Measurements from ENCODE around the gene SOCS4. TPM values are rescaled to one million over a fixed set of nuclear protein-coding genes. Genes with fewer than 3 reads are reported as not detected.
"Not testable (repeated sequence)": the region's sequence is repeated elsewhere in the genome, so short reads cannot be mapped to it uniquely, and the experiment has no call there.

Gene SOCS4
- total RNA-seq, 2 experiments from 2014 or later: 19.5 to 20.7 TPM

DNA sequence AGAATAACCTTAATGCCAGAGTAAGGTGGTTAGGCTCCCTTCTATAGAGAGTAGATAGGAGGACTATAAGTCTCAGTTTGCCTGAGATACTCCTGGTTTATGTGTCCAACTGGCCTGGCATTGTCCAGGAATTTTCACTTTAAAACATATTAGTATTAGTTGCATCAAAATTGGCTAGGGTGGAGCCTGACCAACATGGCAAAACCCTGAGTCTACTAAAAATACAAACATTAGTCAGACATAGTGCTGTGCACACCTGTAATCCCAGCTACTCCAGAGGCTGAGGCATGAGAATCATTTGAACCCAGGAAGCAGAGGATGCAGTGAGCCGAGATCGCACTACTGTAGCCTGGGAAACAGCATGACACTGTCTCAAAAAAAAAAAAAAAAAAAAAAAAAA, 12.0 kb upstream of the SOCS4 start:
- Histone ChIP-seq H3K4me1 (ENCODE audit: insufficient read depth, low read length) (no peaks in the 10 kb centered on the region), H3K27me3 (ENCODE audit: control insufficient read depth in 1 of 2, insufficient read depth in 2 of 2, low read length in 2 of 2) (no peaks in the 10 kb centered on the region), H3K9me3 (ENCODE audit: control insufficient read depth in 1 of 2, insufficient read depth in 1 of 2, low read length in 2 of 2) (no peaks in the 10 kb centered on the region), H3K4me3 (ENCODE audit: low read length) (no peak overlapping the region), H3K27ac (ENCODE audit: low read depth in 1 of 2, low read length in 2 of 2) (no peak overlapping the region), H3K36me3 (ENCODE audit: insufficient read depth, low read length) (no peaks in the 10 kb centered on the region)
- DNase-seq (no peak), ATAC-seq (ENCODE audit: poor library complexity) (no peak)
- ChIA-PET POLR2A (interaction anchor here (1.0 to 1.5 kb wide), 3 partner anchors 9 to 36 kb away, joined by 3 to 5 read pairs (median 3); partner anchors contain the start of genes MAPK1IP1L, SOCS4 and WDHD1), CTCF (interaction anchor here (0.7 to 1.2 kb wide), 3 partner anchors 36 to 167 kb away, joined by 3 to 4 read pairs (median 3); partner anchors contain the start of gene MAPK1IP1L)
- Mint-ChIP-seq H3K9me3 (no peaks in the 10 kb centered on the region), H3K27ac (no peak overlapping the region), H3K36me3 (ENCODE audit: low read depth) (peaks cover 9% of the 10 kb centered on the region), H3K27me3 (no peaks in the 10 kb centered on the region), H3K4me3 (no peak overlapping the region), H3K4me1 (ENCODE audit: low read depth) (peaks cover 2% of the 10 kb centered on the region)
- TF ChIP-seq, protein P1, sequence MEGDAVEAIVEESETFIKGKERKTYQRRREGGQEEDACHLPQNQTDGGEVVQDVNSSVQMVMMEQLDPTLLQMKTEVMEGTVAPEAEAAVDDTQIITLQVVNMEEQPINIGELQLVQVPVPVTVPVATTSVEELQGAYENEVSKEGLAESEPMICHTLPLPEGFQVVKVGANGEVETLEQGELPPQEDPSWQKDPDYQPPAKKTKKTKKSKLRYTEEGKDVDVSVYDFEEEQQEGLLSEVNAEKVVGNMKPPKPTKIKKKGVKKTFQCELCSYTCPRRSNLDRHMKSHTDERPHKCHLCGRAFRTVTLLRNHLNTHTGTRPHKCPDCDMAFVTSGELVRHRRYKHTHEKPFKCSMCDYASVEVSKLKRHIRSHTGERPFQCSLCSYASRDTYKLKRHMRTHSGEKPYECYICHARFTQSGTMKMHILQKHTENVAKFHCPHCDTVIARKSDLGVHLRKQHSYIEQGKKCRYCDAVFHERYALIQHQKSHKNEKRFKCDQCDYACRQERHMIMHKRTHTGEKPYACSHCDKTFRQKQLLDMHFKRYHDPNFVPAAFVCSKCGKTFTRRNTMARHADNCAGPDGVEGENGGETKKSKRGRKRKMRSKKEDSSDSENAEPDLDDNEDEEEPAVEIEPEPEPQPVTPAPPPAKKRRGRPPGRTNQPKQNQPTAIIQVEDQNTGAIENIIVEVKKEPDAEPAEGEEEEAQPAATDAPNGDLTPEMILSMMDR (IDR thresholded peaks at IDR 0.05): no peak
- intact Hi-C loops (cut with DNase I, micrococcal nuclease): no loop called here

DNA sequence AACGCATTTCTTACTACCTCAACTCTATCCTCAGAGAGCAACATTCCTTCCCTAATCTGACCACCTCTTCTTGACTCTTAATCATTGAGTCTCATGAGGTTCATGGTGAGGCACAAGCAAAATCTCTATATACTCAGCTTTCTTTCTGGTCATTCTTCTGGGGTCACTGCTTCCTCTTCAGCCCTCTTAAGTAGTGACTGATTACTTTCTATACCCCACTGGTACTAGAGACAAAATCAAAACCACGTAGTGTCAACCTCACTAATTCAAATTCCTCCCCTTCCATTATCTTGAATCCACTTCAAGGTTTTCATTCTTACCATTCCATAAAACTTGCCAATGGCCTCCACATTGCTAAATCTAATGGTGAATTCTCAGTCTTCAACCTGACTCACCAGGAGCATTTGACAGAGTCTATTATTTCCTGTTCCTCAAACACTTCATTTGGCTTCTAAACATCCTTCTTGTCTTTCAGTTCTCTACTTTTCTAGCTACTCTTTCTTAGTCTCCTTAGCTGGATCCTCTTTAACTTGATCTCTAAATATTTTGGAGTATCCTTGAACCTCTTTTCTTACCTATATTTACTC, 7.0 kb upstream of the SOCS4 start:
- ATAC-seq (ENCODE audit: poor library complexity) (no peak), DNase-seq (no peak)
- H3K4me1 ChIP-seq (ENCODE audit: insufficient read depth, low read length): no peaks in the 10 kb centered on the region
- TF ChIP-seq, protein P1 (IDR thresholded peaks at IDR 0.05): no peak
- H3K27me3 Mint-ChIP-seq: no peaks in the 10 kb centered on the region
- POLR2A ChIA-PET: no interaction called here
- H3K4me1 Mint-ChIP-seq (ENCODE audit: low read depth): peaks cover 7% of the 10 kb centered on the region
- CTCF ChIA-PET: interaction anchor here (1.0 kb wide), 1 partner anchor 31 kb away, joined by 3 read pairs; the partner anchor contains the start of gene MAPK1IP1L
- H3K27ac ChIP-seq (ENCODE audit: low read depth in 1 of 2, low read length in 2 of 2): no peak overlapping the region
- H3K36me3 ChIP-seq (ENCODE audit: insufficient read depth, low read length): no peaks in the 10 kb centered on the region
- no peaks in the 10 kb centered on the region for H3K36me3 Mint-ChIP-seq (ENCODE audit: low read depth)
- intact Hi-C loops (cut with DNase I, micrococcal nuclease): loop anchor here (10.0 kb wide), 2 partner anchors 65 to 565 kb away; partner anchors contain the start of gene KTN1 (in 1 of the 2)
- H3K9me3 Mint-ChIP-seq: no peaks in the 10 kb centered on the region
- H3K27me3 ChIP-seq (ENCODE audit: control insufficient read depth in 1 of 2, insufficient read depth in 2 of 2, low read length in 2 of 2): no peaks in the 10 kb centered on the region
- H3K27ac Mint-ChIP-seq: no peak overlapping the region
- no peak overlapping the region for H3K4me3 Mint-ChIP-seq
- no peaks in the 10 kb centered on the region for H3K9me3 ChIP-seq (ENCODE audit: control insufficient read depth in 1 of 2, insufficient read depth in 1 of 2, low read length in 2 of 2)
- H3K4me3 ChIP-seq (ENCODE audit: low read length): no peak overlapping the region

DNA sequence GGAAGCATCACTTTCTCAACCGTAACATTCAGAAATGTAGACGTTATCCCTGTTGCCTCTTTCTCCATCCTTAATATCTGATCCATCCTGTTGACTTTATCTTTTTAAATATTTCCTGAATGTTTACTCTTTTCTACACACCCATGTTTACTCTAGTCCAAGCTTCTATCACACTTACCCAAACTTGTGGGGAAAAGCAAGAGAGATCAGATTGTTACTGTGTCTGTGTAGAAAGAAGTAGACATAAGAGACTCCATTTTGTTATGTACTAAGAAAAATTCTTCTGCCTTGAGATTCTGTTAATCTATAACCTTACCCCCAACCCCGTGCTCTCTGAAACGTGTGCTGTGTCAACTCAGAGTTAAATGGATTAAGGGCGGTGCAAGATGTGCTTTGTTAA, 2.7 kb upstream of the SOCS4 start:
- H3K36me3 Mint-ChIP-seq (ENCODE audit: low read depth); H3K9me3 ChIP-seq (ENCODE audit: control insufficient read depth in 1 of 2, insufficient read depth in 1 of 2, low read length in 2 of 2); H3K27ac Mint-ChIP-seq; H3K4me3 ChIP-seq (ENCODE audit: low read length); H3K27ac ChIP-seq (ENCODE audit: low read depth in 1 of 2, low read length in 2 of 2); ATAC-seq (ENCODE audit: poor library complexity); DNase-seq; CTCF ChIA-PET; H3K4me3 Mint-ChIP-seq; H3K27me3 Mint-ChIP-seq; H3K27me3 ChIP-seq (ENCODE audit: control insufficient read depth in 1 of 2, insufficient read depth in 2 of 2, low read length in 2 of 2); H3K36me3 ChIP-seq (ENCODE audit: insufficient read depth, low read length); H3K4me1 ChIP-seq (ENCODE audit: insufficient read depth, low read length); H3K9me3 Mint-ChIP-seq: not testable (repeated sequence)
- H3K4me1 Mint-ChIP-seq (ENCODE audit: low read depth): peaks cover 47% of the 10 kb centered on the region
- intact Hi-C loops (cut with DNase I, micrococcal nuclease): loop anchor here (10.0 kb wide), 2 partner anchors 60 to 560 kb away; partner anchors contain the start of gene KTN1 (in 1 of the 2)
- POLR2A ChIA-PET: interaction anchor here (0.7 kb wide), 1 partner anchor 10 kb away, joined by 3 read pairs; no protein-coding TSS in a partner anchor
